Amniotic stem cell (primary cell): ENCODE measurements around the gene PPCS.
"Not testable (repeated sequence)": the region's sequence is repeated elsewhere in the genome, so short reads cannot be mapped to it uniquely, and the experiment has no call there.

Experiments used
- DNase-seq: peaks from one replicate; lab custom pipeline; 2025; lab: John Stamatoyannopoulos, UW

The PPCS gene

GRCh38 chr1:42453386-42453785, 3.0 kb upstream of the PPCS start:
- DNase-seq: no peak

- DNase-seq: no peak
These were observed 1.9 kb upstream of the PPCS start for GRCh38 chr1:42454403-42454802.

- DNase-seq: no peak
These were observed 379 bp downstream of the PPCS start for GRCh38 chr1:42456754-42457089.

- no peak for DNase-seq
These were observed 4.9 kb downstream of the PPCS start for GRCh38 chr1:42461196-42461595.

GRCh38 chr1:42462828-42463763, 6.8 kb downstream of the PPCS start, which contains the start of gene CCDC30:
CCDC30 (plus strand) TSS chr1:42463286; CDS start chr1:42480552, 17,266 bp downstream.
- peak; percentile 96 for DNase-seq

- DNase-seq: no peak
These were observed 7.6 kb downstream of the PPCS start for GRCh38 chr1:42463921-42464320.

GRCh38 chr1:42466030-42466429, 9.7 kb downstream of the PPCS start:
- no peak for DNase-seq

- no peak for DNase-seq
These were observed 13.4 kb downstream of the PPCS start for GRCh38 chr1:42469727-42470126.

GRCh38 chr1:42476605-42477004, 20.3 kb downstream of the PPCS start:
- no peak for DNase-seq

- not testable (repeated sequence) for DNase-seq
These were observed 21.0 kb downstream of the PPCS start for GRCh38 chr1:42477354-42477753.

GRCh38 chr1:42477775-42478174, 21.4 kb downstream of the PPCS start:
- DNase-seq: no peak

GRCh38 chr1:42479621-42480020, 23.3 kb downstream of the PPCS start:
- no peak for DNase-seq

- no peak for DNase-seq
These were observed 24.6 kb downstream of the PPCS start for GRCh38 chr1:42480921-42481320.

GRCh38 chr1:42482635-42483153, 26.4 kb downstream of the PPCS start:
- no peak for DNase-seq

GRCh38 chr1:42484382-42484781, 28.0 kb downstream of the PPCS start:
- peak; percentile 31 for DNase-seq

- no peak for DNase-seq
These were observed 33.9 kb downstream of the PPCS start for GRCh38 chr1:42490237-42490636.

GRCh38 chr1:42502031-42502430, 45.7 kb downstream of the PPCS start:
- not testable (repeated sequence) for DNase-seq

GRCh38 chr1:42504535-42505128, 48.3 kb downstream of the PPCS start:
- DNase-seq: no peak

- no peak for DNase-seq
These were observed 50.2 kb downstream of the PPCS start for GRCh38 chr1:42506576-42506975.
